HUES48 (cell line): ENCODE data around the gene PLD4.
"Not testable (repeated sequence)": the region's sequence is repeated elsewhere in the genome, so short reads cannot be mapped to it uniquely, and the experiment has no call there.

Source experiments
- H3K27ac ChIP-seq: one replicate; pipeline ENCODE4 v1.7.0; 2013; ENCODE audit warnings: low read depth, low read length, inconsistent platforms
- H3K27me3 ChIP-seq: 2 replicates; pipeline ENCODE4 v1.6.1; 2013; ENCODE audit warnings: mild to moderate bottlenecking, low read length; ENCODE audit not compliant: control insufficient read depth, insufficient read depth
- H3K36me3 ChIP-seq: 2 replicates; pipeline ENCODE4 v1.6.1; 2013; ENCODE audit warnings: low read length; ENCODE audit not compliant: control insufficient read depth, insufficient read depth
- H3K4me1 ChIP-seq: 2 replicates; pipeline ENCODE4 v1.6.1; 2013; ENCODE audit warnings: mild to moderate bottlenecking, low read length; ENCODE audit not compliant: control insufficient read depth, insufficient read depth
- H3K4me3 ChIP-seq: 2 replicates; pipeline ENCODE4 v1.5.1; 2013; ENCODE audit warnings: mild to moderate bottlenecking, low read depth, low read length
- H3K9ac ChIP-seq: 2 replicates; pipeline ENCODE4 v1.6.1; 2013; ENCODE audit warnings: mild to moderate bottlenecking, low read depth, low read length, moderate library complexity
- H3K9me3 ChIP-seq: 2 replicates; pipeline ENCODE4 v1.6.1; 2013; ENCODE audit warnings: low read length; ENCODE audit not compliant: control insufficient read depth, insufficient read depth

Gene PLD4

DNA sequence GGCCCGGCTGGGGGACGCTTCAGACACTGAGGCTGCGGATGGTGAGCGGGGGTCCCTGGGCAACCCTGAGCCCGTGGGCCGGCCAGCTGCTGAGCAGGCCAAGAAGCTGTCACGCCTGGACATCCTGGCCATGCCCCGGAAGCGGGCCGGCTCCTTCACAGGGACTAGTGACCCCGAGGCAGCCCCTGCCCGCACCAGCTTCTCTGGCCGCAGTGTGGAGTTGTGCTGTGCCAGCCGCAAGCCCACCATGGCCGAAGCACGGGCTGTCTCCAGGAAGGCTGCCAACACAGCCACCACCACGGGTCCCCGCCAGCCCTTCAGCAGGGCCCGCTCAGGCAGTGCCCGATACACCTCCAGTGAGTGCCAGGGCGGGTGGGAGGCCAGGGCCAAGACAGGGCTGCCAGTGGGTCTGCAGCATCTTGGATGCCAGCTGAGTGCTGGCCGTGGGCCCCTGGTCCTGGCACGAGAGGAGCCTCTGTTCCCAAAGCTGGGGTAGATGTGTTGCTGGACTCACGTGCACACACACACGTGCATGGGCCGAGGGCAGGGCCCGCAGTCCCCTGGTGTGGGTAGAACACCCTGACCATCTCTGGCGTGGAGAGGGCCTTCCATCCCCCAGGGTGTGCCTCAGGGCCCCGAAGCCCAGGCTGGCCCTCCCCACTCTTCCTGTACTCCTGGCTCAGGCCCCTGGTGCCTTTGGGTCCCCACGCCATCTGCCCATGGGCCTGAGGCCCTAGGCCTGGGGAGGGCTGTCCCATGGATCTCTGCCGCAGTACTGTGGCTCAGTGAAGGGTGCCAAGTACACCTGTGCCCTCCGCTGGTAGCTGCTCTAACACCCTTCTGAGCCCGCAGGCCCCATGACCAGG, 36.8 kb upstream of the PLD4 start:
- no peak overlapping the region for H3K27ac ChIP-seq

DNA sequence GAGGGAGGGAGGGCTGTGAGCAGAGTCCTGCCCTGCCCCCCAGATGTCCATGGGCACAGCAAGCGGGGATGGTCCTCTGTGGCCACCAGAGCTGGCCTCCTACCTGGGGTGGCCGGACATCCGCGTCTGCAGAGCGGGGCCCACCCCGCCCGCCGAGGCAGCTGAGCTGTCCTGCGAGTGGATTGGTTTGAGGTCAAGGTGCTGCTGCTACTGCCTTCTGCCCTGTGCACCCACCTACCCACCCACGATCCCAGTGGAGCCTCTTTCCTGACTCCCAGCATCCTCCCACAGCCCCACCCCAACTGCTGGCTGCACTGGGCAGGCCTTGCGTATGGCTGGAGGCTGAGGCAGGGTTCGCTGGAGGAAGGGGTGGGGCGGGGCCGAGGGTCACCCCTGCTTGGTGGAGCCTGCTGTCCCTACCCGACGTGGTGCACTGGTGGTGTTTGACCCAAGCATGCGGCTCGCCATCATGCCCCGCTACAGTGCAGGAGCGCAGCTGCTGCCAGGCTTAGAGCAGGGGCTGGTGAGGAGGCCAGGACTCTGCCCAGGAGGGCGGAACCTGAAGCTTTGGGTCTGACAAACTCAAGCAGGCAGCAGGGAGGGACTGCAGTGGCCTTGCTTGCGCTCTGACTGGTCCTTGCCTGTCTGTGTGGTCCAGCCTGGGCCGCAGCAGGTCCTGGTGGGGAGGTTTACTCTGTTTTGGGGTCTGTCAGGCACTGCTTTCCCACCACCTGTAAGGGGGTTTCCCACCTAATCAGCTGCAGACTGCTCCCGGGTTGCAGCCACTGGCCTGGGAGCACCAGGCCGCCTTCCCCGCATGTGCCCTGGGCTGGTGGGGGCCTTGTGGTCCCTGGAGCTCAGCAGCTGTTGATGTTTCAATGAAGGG, 35.9 kb upstream of the PLD4 start:
- no peaks in the 10 kb centered on the region for H3K4me1 ChIP-seq
- H3K9ac ChIP-seq: no peak overlapping the region
- no peaks in the 10 kb centered on the region for H3K9me3 ChIP-seq
- no peak overlapping the region for H3K27ac ChIP-seq
- H3K27me3 ChIP-seq: no peaks in the 10 kb centered on the region
- no peak overlapping the region for H3K4me3 ChIP-seq
- H3K36me3 ChIP-seq: peaks cover 22% of the 10 kb centered on the region

More for the DNA sequence above, 36.8 kb upstream of the PLD4 start:
- H3K9me3 ChIP-seq: no peaks in the 10 kb centered on the region
- H3K4me1 ChIP-seq: no peaks in the 10 kb centered on the region
- H3K4me3 ChIP-seq: no peak overlapping the region
- H3K27me3 ChIP-seq: no peaks in the 10 kb centered on the region
- H3K9ac ChIP-seq: no peak overlapping the region
- peaks cover 30% of the 10 kb centered on the region for H3K36me3 ChIP-seq

DNA sequence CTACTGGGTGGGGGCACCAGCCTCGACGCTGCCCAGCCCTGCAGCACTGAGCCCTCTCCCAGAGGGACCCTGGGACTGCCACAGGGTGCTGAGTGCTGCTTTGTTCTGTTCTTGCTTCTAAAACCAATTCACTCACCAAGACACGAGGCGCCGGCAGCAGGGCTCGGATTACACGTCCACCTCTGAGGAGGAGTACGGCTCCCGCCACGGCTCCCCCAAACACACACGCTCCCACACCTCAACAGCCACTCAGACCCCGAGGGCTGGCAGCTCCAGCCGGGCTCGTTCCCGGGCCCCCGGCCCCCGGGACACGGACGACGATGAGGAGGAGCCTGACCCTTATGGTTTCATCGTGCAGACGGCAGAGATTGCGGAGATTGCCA, 35.3 kb upstream of the PLD4 start:
- no peak overlapping the region for H3K27ac ChIP-seq
- no peaks in the 10 kb centered on the region for H3K4me1 ChIP-seq
- H3K9ac ChIP-seq: no peak overlapping the region
- no peaks in the 10 kb centered on the region for H3K9me3 ChIP-seq
- H3K36me3 ChIP-seq: peaks cover 20% of the 10 kb centered on the region
- no peak overlapping the region for H3K4me3 ChIP-seq
- H3K27me3 ChIP-seq: no peaks in the 10 kb centered on the region

DNA sequence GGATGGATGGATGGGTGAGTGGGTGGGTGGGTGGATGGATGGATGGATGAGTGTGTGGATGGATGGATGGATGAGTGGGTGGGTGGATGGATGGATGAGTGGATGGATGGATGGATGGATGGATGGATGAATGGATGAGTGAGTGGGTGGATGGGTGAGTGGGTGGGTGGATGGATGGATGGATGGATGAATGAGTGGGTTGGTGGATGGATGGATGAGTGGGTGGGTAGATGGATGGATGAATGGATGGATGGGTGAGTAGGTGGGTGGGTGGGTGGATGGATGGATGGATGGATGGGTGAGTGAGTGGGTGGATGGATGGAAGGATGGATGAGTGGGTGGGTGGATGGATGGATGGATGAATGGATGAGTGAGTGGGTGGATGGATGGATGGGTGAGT, 34.4 kb upstream of the PLD4 start:
- not testable (repeated sequence) for H3K9ac ChIP-seq, H3K27me3 ChIP-seq, H3K4me3 ChIP-seq, H3K4me1 ChIP-seq, H3K27ac ChIP-seq, H3K9me3 ChIP-seq
- peaks cover 21% of the 10 kb centered on the region for H3K36me3 ChIP-seq

DNA sequence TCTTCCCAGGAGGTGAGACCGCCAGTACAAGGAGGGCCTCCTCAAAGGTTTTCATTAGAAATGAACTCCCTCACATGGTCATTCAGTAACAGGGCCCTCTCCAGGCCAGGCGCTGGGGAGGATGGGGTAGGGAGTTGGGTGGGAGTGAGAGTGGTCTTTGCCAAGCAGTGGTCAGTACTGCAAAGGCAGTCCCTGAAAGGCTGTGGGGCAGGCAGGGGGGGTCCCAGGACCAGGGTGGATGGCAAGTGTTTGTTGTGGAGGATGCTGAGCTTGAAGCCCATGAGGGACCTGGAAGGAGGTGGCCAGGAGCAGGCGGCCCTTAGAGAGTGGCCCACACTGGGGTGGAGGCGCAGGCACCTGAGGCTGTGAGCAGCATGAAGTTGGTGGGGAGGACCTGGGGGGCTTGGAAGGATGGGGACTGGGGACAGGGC, 33.5 kb upstream of the PLD4 start:
- Histone ChIP-seq H3K36me3 (peaks cover 18% of the 10 kb centered on the region), H3K27ac (no peak overlapping the region), H3K9ac (no peak overlapping the region), H3K4me3 (no peak overlapping the region), H3K27me3 (no peaks in the 10 kb centered on the region), H3K4me1 (no peaks in the 10 kb centered on the region), H3K9me3 (no peaks in the 10 kb centered on the region)

DNA sequence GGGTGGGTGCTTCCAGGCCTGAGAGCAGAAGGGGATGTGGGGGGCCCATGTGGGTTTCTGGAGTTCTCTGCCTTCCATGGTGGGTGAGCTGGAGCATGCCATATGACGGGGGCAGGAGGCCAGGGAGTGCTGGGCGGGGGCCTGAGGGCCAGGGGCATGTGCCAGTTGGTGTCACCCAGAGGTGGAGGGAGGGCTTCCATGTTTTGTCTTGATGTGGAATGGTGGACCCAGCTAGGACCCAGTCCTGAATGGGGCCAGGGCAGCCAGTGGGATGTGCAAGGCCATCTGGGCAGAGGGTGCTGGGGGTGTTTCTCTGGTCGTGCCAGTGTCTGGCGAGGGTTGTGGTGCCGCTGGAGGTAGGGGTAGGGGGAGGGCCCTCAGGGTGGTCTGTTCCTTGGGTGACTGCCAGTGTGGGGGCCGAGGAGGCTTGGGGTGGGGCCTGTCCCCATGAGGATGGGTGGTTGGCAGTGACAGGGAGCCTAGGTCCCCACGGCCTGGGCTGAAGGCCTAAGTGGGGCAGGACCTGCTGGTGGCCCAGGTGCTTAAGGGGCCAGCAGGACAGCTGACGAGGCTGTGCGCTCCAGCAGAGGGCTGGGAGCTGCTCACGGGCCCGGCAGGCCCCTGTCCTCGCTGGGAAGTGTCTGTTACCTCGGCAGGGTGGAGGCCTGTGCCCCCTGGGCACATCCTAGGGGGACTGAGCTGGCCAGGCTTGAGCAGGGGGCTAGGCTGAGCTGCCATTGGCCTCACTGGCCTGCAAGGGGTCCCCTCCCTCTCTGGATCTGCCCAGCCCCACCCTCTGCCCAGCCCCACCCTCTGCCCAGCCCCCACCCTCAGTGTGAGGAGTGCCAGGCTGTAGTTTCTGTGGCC, 32.8 kb upstream of the PLD4 start:
- Histone ChIP-seq H3K27me3 (no peaks in the 10 kb centered on the region), H3K36me3 (peaks cover 11% of the 10 kb centered on the region; the same call in 1 of the 2 replicates), H3K9me3 (no peaks in the 10 kb centered on the region), H3K4me1 (no peaks in the 10 kb centered on the region), H3K27ac (no peak overlapping the region), H3K9ac (no peak overlapping the region), H3K4me3 (no peak overlapping the region)

DNA sequence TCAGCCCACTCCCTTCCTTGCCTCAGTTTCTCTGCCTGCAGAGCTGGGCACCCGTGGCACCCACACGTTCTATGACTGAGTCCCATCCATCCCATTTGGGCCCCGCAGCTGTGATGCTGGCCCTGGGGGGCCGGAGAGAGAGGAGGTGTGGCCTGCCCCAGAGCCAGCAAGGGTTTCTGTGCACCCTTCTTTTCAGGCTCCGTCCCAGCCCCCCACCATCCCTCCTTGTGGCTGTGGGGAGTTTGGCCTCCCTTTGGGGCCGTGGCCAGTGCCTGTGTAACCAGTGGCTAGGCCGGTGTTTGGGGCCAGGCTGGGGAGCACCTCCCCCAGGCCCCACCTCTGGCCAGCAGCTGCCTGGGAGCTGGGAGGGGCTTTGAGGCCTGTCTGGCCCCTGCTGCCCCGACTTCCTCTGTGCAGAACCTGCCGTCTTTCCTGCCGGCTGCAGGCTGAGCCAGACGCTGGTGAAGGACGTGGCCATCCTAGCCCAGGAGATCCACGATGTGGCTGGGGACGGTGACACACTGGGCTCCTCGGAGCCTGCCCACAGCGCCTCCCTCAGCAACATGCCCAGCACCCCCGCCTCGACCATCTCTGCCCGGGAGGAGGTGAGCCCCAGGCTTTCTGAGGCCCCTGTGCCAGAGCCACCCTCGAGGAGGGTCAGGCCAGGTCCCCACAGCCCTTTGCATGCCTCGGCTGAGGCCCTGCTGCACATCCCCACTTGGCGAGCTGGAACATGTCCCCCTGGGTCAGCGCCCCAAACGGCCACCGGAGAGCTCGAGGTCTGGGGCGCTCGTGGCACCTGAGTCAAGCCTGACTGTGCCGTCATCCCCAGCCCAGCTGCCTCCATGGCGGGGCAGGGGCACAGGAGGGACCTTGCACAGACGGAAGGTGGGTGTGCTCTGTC, 31.9 kb upstream of the PLD4 start:
- Histone ChIP-seq H3K9me3 (no peaks in the 10 kb centered on the region), H3K27ac (no peak overlapping the region), H3K36me3 (peaks cover 8% of the 10 kb centered on the region; the same call in 1 of the 2 replicates), H3K4me3 (no peak overlapping the region), H3K27me3 (no peaks in the 10 kb centered on the region), H3K4me1 (no peaks in the 10 kb centered on the region), H3K9ac (no peak overlapping the region)

DNA sequence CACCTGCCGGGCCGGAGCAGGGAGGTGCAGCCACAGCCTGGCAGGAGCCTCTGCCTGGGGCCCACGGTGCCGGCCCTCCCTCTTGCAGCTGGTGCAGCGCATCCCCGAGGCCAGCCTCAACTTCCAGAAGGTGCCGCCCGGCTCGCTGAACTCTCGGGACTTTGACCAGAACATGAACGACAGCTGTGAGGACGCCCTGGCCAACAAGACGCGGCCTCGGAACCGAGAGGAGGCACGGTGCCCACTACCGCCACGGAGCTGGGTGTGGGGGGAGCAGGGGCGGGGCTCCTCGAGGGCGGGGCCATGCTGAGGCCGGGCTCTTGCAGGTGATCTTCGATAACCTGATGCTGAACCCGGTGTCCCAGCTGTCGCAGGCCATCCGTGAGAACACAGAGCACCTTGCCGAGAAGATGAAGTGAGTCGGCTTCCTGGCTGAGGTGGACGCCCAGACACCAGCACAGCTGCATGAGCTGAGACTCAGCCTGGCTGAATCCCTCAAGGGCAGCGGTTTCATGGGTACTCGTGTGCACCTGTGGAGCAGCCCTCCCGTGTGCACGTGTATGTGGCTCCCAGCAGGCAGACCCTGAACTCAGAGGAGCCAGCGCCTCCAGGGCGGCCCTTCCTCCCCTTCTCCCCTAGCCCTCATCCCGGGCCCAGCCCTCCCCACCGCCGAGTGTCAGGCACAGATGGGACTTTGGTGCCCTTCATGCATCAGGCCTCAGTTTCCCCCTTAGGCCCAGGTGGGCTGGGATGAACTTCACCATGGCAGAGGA, 31.1 kb upstream of the PLD4 start:
- no peak overlapping the region for H3K27ac ChIP-seq
- no peaks in the 10 kb centered on the region for H3K27me3 ChIP-seq
- H3K4me1 ChIP-seq: no peaks in the 10 kb centered on the region
- H3K36me3 ChIP-seq: peaks cover 5% of the 10 kb centered on the region; the same call in 1 of the 2 replicates
- H3K9ac ChIP-seq: no peak overlapping the region
- no peak overlapping the region for H3K4me3 ChIP-seq
- no peaks in the 10 kb centered on the region for H3K9me3 ChIP-seq

DNA sequence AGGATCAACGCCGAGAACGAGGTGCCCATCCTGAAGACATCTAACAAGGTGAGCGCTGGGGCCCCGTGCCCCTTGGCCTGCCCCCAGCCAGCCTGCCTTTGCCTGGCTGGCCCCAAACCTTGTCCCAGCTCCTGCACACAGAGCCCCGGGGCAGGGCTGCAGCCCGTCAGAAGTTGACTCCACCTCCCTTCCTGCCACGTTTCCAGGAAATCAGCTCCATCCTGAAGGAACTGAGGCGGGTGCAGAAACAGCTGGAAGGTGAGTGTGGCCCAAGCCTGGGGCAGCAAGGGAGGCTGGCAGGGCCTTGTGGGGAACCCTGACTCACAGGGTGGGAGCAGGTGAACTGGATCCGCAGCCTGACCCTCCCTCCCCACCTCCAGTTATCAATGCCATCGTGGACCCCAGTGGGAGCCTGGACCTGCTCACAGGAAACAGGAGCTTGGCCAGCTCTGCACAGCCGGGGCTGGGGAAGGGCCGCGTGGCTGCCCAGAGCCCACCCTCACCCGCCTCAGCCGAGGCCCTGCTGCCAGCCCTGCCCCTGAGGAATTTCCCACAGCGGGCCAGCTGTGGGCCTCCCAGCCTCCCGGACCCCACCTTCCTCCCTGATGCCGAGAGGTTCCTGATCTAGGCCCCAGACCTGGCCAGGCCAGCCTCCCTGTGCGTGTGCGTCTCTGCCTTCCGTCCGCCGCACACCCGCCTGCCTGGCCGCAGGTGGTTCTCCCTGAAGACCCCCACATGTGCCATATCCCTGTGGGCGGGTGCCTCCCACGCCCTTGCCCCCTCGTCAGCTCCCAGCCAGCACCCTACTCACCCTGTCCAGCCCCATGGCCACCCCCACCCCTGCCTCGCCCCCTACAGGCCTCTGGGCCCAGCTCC, 30.1 kb upstream of the PLD4 start:
- Histone ChIP-seq H3K9me3 (no peaks in the 10 kb centered on the region), H3K27ac (no peak overlapping the region), H3K4me1 (no peaks in the 10 kb centered on the region), H3K9ac (no peak overlapping the region), H3K36me3 (peaks cover 5% of the 10 kb centered on the region; the same call in 1 of the 2 replicates), H3K4me3 (no peak overlapping the region), H3K27me3 (no peaks in the 10 kb centered on the region)
